Right lobe of liver (tissue), 4 donors: ENCODE results near the gene MTMR10.

Experiments
- CTCF ChIP-seq, 4 donors: fragments of 200-600 bp in 3 of 4; fragments of 450-650 bp in 1 of 4; IDR thresholded peaks; one replicate each; pipeline versions ENCODE4 v1.5.1 to v1.8.0; 2016 to 2022; ENCODE audit warnings: antibody characterized with exemption in 4 of 4, mild to moderate bottlenecking in 2 of 4
- POLR2A ChIP-seq: fragments of 450-650 bp; IDR thresholded peaks from one replicate; pipeline ENCODE4 v1.6.1; 2017; ENCODE audit warnings: antibody characterized with exemption, mild to moderate bottlenecking
- donor health status: DM: no; HTN: no; CAD: no.
- donor health status: DM: no; HTN: no; CAD: no.
- donor health status: DM: no; HTN: yes; CAD: no.

DNA sequence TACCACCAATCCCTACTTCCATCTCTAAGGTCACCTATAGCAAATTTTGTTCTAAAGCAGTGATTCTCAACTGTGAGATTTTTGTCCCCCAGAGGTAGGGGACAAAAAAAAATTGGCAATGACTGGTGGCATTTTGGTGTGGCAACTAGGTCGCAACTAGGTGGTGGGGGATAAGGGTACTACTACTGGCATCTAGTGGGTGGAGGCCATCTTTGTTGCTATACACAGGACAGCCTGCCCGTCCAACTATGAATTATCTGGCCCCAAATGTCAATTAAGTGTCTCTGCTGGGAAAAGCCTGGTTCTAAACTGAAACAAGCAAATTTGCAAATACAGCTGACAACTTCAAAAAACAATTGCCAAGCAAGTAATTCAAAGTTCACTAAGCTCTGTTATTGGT, 1.4 kb downstream of the MTMR10 start:
- no peak for TF ChIP-seq CTCF (IDR thresholded peaks at IDR 0.05)
- no peak for TF ChIP-seq POLR2A
